ENCODE data around the gene TRIM8.
A peak's percentile ranks its signal among the peaks of the same experiment; 100 is the strongest.

Gene TRIM8

GRCh38 chr10:102615361-102615760, 28.9 kb upstream of the TRIM8 start:
- FAIRE-seq (no peak), DNase-seq (ENCODE audit: insufficient read length, low spot score) (no peak)

DNA sequence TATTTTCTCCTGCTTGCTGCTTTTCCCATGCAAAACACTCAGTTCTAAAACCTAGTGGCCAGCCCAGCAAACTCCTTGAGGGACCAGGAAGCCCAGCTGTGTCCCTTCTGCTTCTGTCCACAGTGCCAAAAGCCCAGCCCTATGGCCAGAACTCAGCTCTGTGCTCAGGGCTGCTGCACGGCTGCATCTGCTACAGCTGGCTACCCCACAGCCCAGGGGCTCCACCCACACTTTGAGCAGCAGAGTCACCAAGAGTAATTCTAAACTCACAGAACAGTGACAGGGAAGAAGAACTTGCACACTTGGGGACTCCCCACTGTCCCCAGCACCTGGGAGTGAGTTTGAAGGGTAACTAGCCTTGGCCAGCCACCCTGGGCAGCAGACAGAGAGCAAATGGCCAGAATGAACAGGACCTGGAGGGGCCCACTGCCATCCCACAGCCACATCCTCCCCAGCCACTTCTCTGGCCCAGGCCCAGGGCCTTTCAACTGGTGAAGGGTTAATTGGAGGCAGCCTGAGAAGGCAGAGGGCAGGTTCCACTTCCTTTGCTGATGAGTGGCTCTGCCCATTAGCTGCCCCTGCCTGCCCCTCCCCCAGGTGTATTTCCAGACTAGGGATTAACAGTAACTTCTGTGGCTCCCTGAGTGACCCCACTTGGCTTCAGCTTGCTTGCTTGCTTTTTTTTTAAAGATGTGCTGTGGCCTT, 28.1 kb upstream of the TRIM8 start:
- no peak for DNase-seq (ENCODE audit: insufficient read length, low spot score)
- FAIRE-seq: no peak

- no peak for DNase-seq (ENCODE audit: insufficient read length, low spot score)
- FAIRE-seq: no peak
Measured at GRCh38 chr10:102617041-102617440, 27.2 kb upstream of the TRIM8 start.

GRCh38 chr10:102617816-102618215, 26.5 kb upstream of the TRIM8 start:
- FAIRE-seq: no peak
- DNase-seq (ENCODE audit: insufficient read length, low spot score): no peak

DNA sequence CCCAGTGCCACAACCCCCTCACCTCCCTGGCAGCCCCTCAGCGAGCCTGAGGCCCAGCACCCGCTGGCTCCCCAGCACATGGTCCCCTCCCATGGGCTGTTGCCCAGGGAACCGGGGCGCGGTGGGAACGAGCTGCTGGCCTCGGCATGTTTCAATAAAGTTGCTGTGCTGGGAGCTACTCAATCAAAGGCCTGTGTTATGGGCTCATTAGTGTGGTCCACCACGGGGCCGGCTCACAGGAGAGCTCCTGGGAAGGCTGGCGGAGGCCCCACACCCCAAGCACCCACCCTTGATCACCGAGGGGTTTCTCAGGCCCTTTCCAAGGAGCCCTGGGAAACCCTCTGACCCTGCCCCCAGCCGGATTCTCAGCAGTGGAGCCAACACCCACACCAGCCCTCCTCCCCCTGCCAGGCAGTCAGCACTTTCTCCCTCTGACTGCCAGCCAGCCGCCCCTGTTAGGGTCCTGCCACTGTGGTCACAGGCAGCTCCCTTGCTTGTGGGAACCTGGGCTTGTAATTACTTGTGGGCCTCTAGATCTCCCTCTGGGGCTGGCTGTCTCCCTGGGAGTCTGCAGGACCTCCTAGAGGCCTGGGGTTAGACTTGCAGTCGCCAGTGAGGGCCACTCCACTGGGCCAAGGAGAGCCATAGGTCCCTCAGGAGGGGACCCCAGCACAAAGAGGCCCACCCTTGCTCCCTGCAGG, 24.8 kb upstream of the TRIM8 start:
- FAIRE-seq (no peak), DNase-seq (ENCODE audit: insufficient read length, low spot score) (no peak)

- DNase-seq (ENCODE audit: insufficient read length, low spot score) (no peak), FAIRE-seq (no peak)
Measured at GRCh38 chr10:102620138-102620590, 24.1 kb upstream of the TRIM8 start.

DNA sequence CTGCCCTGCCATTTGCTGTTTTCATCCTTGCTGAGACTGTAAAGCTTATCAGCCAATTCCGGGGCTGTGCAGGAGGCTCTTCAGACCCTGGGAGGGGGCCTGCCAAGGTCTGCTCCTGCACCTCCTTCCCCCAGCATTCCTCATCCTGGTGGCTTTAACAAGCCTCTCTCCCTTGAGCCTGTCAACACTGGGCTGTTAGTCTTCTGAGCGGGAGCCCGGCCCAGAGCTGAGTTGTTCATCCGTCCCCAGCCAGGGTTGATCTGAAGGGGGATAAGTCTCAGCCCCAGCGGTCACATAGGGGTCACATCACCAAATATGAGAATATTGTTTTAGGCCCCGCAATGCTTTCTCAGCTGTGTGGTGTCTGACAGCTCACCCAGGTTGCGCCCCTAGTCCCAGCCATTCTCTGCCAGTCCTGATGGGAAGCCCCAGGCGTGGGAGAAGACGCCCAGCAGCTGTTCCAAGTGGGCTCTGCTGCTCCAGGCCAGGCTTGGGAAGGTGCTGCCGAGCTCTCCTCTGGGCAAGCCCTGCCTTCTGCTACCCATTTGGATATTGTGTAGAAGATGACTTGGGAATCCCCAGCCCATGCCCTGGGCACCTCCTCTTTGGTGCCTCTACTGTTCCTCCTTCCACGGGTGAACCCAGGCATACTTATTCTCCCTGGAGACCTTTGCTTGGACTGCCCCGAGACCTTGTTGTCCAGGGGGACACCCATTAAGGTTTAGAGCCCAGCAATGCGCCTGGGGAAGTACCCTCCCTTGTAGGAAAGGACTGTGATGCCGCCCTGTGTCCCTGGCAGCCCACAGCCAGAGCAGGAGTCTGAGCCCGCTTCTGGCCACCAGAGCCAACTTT, 23.5 kb upstream of the TRIM8 start:
- FAIRE-seq (no peak), DNase-seq (ENCODE audit: insufficient read length, low spot score) (no peak)

DNA sequence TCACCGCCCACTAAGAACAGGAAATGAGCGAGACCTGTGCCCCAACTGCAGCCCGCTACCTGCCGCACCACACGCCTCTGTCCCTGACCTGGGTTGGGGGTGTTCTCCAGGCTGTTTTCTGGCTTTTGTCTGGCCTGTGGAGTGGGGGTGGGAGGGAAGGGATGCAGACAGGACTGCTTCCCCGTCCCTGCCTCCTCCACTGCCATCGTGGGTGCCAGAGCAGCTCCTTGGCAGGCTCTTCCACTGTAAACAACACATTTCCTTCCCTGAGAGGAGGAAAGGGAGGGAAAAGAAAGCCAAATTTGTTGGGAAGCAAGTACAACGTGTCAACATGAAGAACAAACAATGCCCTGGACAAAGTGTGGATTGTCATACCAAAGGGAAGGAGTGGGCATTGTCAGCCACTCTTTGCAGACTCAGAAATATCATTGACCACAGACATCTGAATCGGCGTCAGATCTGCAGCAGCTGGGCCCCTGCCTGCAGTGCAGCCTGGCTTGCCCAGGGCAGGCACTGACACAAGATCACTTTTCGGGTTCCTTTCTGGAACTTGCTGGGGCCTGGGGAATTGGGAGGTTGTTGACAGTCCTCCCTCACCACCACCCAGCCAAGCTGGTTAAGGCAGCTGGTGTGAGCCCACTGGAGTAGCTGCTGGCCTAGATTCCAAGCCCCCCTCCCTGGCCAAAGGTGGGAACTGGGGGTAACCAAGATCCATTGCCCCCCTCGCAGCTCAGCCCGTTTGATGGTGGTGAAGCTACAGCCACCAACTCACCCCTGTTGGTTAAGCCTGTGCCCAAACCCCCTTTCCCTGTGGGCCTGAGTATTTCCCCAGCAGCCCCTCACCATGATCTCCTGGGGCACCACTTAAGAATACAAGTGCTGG, 22.6 kb upstream of the TRIM8 start:
- FAIRE-seq (peak; percentile 20), DNase-seq (ENCODE audit: insufficient read length, low spot score) (no peak)

DNA sequence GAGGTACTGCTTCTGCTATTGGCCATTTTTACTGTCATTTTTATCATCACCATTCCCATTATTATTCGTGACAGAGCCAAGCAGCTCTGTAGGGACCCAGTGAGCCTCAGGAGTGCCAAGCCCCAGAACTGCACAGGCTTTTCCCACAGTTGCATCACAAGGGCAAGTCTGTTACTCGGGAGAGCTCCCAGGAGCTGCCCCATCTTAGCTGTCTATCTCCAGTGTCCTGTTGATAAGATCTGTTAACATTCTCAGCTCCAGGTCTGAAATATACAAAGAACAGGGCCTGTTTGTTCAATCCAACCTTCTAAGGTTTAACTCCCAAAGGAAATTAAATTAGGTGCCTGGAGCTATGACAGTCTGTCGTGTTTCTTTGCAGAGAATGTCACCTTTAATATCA, 20.2 kb upstream of the TRIM8 start:
- no peak for FAIRE-seq
- DNase-seq (ENCODE audit: insufficient read length, low spot score): no peak

- DNase-seq (ENCODE audit: insufficient read length, low spot score) (no peak), FAIRE-seq (peak; percentile 13)
Measured at GRCh38 chr10:102624751-102625645, 19.3 kb upstream of the TRIM8 start.

GRCh38 chr10:102626026-102626685, 18.1 kb upstream of the TRIM8 start:
- DNase-seq (ENCODE audit: insufficient read length, low spot score): no peak
- FAIRE-seq: peak; percentile 42

DNA sequence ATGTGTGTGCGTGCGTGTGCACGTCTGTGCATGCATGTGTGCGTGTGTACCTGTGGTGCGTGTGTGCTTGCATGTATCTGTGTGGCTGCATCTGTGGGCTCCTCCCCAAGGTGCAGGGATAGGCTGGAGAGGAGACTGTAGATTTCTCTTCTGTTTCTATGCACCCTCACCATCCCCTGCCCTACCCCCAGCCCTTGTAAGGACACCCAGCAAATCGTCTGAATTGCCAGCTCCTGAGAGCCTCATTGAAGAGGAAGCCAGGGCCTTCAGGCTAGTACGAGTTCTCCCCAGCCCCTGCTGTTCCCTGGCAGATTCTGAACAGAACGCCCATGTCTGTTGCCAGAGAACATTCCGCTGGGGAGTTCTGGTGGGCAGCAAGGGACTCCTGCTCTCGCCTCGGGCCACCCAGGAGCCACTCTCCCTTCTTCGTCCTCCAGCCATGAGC, 17.0 kb upstream of the TRIM8 start:
- peak; percentile 72 for FAIRE-seq
- no peak for DNase-seq (ENCODE audit: insufficient read length, low spot score)

GRCh38 chr10:102627736-102628293, 16.5 kb upstream of the TRIM8 start:
- peak; percentile 62 for DNase-seq (ENCODE audit: insufficient read length, low spot score)
- FAIRE-seq: peak; percentile 81

GRCh38 chr10:102628451-102628911, 15.8 kb upstream of the TRIM8 start:
- DNase-seq (ENCODE audit: insufficient read length, low spot score) (no peak), FAIRE-seq (peak; percentile 44)

DNA sequence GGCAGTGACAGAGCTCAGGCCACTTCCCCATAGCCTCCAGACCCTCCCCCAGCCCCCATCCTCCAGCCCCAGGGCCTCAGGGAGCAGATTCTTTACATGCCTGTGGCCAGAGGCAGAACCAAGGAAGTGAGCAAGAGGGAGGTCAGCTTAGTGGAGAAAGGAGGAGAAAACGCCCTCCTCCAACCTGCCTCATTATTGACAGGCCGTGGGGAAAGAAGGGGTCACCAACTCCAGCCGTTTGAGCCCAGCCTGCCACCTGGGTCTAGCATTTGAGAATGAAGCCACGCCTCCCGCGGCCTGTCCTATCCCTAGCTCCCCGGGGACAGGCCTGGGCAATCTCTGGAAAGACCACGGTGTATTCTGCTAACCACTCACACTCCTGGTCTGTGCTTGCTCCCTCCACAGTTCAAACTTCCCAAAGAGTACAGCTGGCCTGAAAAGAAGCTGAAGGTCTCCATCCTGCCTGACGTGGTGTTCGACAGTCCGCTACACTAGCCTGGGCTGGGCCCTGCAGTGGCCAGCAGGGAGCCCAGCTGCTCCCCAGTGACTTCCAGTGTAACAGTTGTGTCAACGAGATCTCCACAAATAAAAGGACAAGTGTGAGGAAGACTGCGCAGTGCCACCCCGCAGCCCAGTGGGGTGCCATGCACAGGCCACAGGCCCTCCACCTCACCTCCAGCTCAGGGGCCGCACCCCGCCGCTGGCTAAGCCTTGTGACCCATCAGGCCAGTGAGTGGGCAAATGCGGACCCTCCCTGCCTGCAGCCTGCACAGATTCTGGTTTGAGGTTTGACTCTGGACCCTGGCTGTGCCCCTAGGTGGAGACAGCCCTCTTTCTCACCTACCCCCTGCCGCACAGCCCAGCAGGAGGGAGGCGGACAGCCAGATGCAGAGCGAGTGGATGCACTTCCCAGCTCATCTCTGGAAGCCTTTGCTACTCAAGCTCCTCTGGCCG, 14.3 kb upstream of the TRIM8 start:
- FAIRE-seq: peak; percentile 93
- DNase-seq (ENCODE audit: insufficient read length, low spot score): peak; percentile 83

DNA sequence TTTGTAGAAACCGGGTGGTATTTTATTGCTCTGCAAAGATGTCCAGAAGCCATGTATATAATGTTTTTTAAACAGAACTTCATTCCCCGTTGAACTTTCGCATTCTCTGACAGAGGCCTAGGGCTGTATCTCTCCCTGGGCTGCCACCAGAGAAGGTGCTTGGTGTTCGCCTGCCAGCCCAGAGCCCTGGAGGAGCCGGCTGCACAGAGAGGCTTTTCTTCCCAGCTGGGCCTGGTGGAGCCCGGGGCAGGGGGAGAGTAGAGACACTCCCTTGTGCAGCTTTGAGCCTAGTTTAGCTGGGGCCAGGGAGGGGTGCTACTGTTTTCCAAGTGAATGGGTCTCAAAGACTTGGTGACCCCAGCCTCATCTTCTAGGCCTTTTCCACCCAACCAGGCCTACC, 13.6 kb upstream of the TRIM8 start:
- no peak for DNase-seq (ENCODE audit: insufficient read length, low spot score)
- no peak for FAIRE-seq

Data from HTR-8/SVneo (cell line).